Vagina (tissue), 2 donors: Measurements from ENCODE around the gene CGB3.

Experiments
- POLR2AphosphoS5 ChIP-seq, 2 donors: sonication (generic); formaldehyde crosslinking; IDR thresholded peaks; one replicate each; pipeline ENCODE4 v1.9.0; 2017; ENCODE audit warnings: antibody characterized with exemption in 2 of 2, mild to moderate bottlenecking in 2 of 2, low read depth in 1 of 2; ENCODE audit not compliant: insufficient read depth in 1 of 2
- TF ChIP-seq, protein P1 (sequence below), 3 experiments: fragments of 450-650 bp in 2 of 3; fragments of 200-600 bp in 1 of 3; sonication (generic) in 1 of 3; IDR thresholded peaks; one replicate each; pipeline ENCODE4 v1.5.1; 2017 to 2019; ENCODE audit warnings: antibody characterized with exemption in 3 of 3, mild to moderate bottlenecking in 2 of 3, moderate library complexity in 2 of 3

GRCh38 chr19:48989701-48990291 lies 34.3 kb downstream of the CGB3 start:
- TF ChIP-seq, protein P1, sequence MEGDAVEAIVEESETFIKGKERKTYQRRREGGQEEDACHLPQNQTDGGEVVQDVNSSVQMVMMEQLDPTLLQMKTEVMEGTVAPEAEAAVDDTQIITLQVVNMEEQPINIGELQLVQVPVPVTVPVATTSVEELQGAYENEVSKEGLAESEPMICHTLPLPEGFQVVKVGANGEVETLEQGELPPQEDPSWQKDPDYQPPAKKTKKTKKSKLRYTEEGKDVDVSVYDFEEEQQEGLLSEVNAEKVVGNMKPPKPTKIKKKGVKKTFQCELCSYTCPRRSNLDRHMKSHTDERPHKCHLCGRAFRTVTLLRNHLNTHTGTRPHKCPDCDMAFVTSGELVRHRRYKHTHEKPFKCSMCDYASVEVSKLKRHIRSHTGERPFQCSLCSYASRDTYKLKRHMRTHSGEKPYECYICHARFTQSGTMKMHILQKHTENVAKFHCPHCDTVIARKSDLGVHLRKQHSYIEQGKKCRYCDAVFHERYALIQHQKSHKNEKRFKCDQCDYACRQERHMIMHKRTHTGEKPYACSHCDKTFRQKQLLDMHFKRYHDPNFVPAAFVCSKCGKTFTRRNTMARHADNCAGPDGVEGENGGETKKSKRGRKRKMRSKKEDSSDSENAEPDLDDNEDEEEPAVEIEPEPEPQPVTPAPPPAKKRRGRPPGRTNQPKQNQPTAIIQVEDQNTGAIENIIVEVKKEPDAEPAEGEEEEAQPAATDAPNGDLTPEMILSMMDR (IDR thresholded peaks at IDR 0.05) = no peak
- no peak for TF ChIP-seq POLR2AphosphoS5 (IDR thresholded peaks at IDR 0.05; ENCODE audit: insufficient read depth in 1 of 2, low read depth in 1 of 2)
